KBM-7 (cell line): ENCODE data around the gene CUL2.
A peak's percentile ranks its signal among the peaks of the same experiment; 100 is the strongest.
"Not testable (repeated sequence)": the region's sequence is repeated elsewhere in the genome, so short reads cannot be mapped to it uniquely, and the experiment has no call there.

Experiments
- DNase-seq: peaks from one replicate; pipeline ENCODE4 v3.0.0-alpha.2; 2015
- in situ Hi-C: fragments of 300-500 bp; cut with MboI; formaldehyde crosslinking; loops from 2 replicates; pipeline ENCODE4 v1.14.3; 2020; ENCODE audit warnings: low sequenced_read_pairs, low pct_unique_long_range_greater_than_20kb, mixed read lengths

The CUL2 gene

DNA sequence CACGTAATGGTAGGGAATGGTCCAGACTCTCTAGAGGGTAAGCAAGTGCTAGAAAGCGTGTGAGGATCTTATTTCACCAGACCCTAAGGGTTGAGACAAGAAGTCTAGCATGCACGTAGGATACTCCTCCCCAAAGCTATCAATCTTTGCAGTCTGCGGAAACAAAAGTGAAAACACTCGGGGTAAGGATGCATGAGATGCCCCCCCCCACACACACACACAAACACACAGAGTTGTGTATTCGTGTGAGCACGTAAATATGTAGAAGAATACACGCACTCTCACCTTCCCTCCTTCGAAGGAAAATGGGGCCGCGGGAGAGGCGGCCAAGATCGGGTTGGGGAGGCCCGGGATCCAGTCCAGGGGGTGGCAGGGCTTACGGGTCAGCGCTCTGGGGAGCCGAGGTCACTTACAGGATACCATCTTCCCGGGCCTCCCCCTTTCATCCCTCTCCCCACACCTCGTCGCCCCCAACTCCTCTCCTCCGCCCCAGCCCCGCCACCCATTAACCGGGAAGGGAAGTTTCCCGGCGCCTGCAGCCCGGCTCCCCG, 455 bp downstream of the CUL2 start:
- in situ Hi-C loops: no loop called here
- peak; percentile 28 for DNase-seq

- DNase-seq: no peak
- in situ Hi-C loops: no loop called here
Measured at GRCh38 chr10:35083242-35083641, 6.9 kb downstream of the CUL2 start.

GRCh38 chr10:35080261-35080660, 9.9 kb downstream of the CUL2 start:
- in situ Hi-C loops, DNase-seq: not testable (repeated sequence)

GRCh38 chr10:35079763-35080162, 10.4 kb downstream of the CUL2 start:
- no peak for DNase-seq
- in situ Hi-C loops: no loop called here

DNA sequence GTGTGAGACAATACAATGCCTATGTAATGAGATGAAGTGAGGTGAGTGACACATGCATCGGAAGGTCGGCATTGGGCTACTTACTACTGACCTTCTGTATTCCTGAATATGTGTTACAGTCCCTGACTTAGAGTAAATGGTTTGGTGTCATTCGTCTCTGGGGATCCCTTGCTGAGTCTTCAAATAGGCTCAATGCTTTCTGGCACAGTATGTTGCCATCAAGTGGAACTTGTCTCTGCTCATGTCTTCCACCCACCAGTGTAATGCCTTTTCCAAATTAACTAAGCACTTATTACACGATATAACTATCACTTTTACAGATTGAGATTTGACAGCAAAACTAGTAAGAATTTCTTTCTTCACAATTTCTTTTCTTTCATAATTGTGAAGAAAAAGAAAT, 10.9 kb downstream of the CUL2 start:
- no peak for DNase-seq
- in situ Hi-C loops: no loop called here

GRCh38 chr10:35075228-35075627, 14.9 kb downstream of the CUL2 start:
- no peak for DNase-seq

DNA sequence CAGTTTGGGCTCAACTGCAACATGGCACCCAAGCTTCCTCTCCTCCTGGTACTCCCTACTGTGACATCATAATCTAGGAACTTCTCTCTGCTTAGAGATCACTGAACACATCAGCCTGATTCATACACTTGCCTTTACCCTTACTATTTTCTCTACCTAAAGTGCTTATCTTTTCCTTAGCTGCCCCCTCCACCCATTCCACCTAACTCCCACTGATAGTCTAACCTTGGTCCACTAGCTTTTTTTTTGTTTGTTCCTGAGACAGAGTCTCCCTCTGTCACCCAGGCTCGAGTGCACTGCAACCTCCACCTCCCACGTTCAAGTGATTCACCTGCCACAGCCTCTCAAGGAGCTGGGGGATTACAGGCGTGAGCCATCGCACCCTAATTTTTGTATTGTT, 15.9 kb downstream of the CUL2 start:
- in situ Hi-C loops: no loop called here
- DNase-seq: no peak

More at GRCh38 chr10:35075228-35075627, 14.9 kb downstream of the CUL2 start:
- in situ Hi-C loops: no loop called here

DNA sequence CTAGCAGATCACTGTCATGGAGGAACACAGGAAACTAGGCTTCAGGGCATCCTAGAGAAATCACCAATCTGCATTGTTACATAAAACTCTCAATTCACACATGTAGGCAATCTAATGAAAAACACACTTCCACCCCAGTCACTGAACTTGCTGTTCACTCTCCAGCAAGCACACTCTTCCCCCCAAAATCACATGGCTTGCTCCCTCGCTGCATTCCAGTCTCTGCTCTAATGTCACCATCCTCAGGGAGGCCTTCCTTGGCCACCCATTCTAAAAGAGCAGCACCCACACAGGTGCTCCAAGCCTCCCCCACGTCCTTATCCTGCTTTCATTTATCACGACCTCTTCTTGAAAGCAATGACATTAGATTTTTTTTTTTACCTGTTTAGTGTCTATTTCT, 19.6 kb downstream of the CUL2 start:
- in situ Hi-C loops: no loop called here
- no peak for DNase-seq

DNA sequence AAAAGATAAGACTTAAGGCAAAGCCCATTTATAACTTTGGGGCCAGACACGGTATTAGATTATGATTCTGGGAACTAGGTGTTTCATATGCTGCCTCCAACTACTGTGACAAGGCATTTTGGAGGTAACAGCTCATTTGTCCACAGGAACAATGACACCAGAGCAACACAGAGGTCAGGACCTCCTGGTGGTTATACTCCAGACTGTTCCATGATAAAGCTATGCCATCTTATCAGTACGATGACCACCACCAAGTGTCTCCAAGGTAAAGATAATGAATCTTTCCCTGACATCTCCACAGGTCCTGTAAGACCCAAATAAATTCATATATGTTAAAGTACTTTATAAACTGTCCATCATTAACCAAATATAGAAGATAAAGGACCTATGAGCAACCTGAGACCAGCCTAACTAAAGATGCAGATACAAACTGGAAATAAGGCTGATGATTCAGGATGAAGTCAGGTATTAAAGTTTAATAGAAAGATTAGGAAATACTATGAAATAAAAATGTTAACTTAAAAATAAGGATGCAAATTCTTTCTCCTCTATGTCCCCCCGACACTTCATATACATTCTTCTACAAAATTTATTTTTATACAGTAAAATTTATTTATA, 26.2 kb downstream of the CUL2 start:
- DNase-seq: no peak
- in situ Hi-C loops: no loop called here

DNA sequence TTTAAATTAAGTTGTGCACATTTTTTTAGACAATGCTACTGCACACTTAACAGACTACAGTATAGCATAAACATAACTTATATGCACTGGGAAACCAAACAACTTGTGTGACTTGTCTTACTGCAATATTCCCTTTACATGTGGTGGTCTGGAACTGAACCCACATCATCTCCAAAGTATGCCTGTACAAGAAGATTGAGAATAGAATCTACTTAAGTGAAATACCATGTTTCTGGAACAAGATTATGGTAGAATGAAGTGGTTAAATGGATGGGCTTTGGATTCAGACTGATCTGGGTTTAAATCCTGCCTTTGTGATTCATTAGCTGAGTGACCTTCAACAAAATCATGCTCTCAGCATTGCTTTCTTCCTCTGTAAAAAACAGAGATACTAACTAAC, 30.7 kb downstream of the CUL2 start:
- DNase-seq: no peak
- in situ Hi-C loops: no loop called here

GRCh38 chr10:35058686-35059085, 31.5 kb downstream of the CUL2 start:
- in situ Hi-C loops: no loop called here
- DNase-seq: no peak

DNA sequence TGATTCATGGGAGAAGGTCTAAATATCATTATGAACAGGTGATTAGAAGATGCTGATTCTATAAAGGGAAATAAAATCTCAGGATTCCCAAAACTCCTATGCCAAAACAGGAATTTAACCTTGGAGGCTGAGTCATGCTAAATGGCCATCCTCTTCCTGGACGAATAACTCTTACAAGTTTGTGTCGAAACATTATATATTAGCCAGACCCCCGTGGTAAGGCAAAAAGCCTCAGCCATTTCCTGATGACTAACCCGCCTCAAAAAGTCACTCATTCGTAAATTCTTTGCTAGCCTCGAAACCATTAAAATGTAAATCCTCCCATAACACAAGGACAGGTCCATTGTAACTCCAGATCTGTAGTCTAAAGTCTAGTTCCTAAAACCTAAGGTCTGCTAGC, 32.0 kb downstream of the CUL2 start:
- DNase-seq: peak; percentile 49
- in situ Hi-C loops: no loop called here

GRCh38 chr10:35056686-35057085, 33.5 kb downstream of the CUL2 start:
- in situ Hi-C loops: no loop called here
- no peak for DNase-seq

DNA sequence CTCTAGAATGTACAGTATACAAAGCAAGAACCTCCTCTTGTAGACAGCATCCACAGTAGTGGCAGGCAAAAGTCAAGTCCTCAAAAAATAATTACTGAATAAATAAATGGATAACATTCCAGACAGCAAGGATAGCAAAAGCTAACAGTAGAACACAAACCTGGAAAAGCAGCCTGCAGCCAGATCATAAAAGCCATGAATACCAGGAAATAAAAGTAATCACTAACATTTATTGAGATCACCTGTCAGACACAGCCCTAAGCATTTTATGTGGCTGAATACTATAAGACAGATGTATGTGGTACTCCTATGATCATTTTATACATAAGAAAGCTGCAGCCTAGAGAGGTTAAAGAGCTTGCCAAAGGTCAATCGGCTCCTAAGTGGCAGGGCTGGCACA, 34.0 kb downstream of the CUL2 start:
- in situ Hi-C loops: no loop called here
- DNase-seq: no peak

- in situ Hi-C loops: no loop called here
Measured at GRCh38 chr10:35050568-35050967, 39.6 kb downstream of the CUL2 start.

GRCh38 chr10:35046074-35046473, 44.1 kb downstream of the CUL2 start:
- in situ Hi-C loops: no loop called here
- DNase-seq: no peak

More at GRCh38 chr10:35050568-35050967, 39.6 kb downstream of the CUL2 start:
- no peak for DNase-seq

- in situ Hi-C loops, DNase-seq: not testable (repeated sequence)
Measured at GRCh38 chr10:35045275-35045674, 44.9 kb downstream of the CUL2 start.

GRCh38 chr10:35043796-35044344, 46.3 kb downstream of the CUL2 start:
- DNase-seq: no peak
- in situ Hi-C loops: no loop called here

GRCh38 chr10:35042783-35043182, 47.4 kb downstream of the CUL2 start:
- in situ Hi-C loops: no loop called here
- DNase-seq: no peak

DNA sequence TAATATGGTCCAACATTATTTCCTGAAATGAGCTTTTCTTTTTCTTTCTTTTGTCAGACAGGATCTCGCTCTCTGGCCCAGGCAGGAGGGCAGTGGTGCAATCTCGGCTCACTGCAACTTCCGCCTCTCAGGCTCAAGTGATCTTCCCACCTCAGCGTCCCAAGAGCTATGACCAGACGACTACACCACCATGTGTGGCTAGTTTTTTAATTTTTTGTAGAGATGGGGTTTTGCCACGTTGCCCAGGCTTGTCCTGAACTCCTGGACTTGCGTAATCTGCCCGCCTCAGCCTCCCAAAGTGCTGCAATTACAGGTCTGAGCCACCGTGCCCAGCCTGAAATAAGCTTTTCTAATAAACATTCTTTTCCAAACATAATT, 48.6 kb downstream of the CUL2 start:
- in situ Hi-C loops: no loop called here
- DNase-seq: no peak
